A549 (cell line): ENCODE data around the gene ASB14. TPM values are rescaled to one million over a fixed set of nuclear protein-coding genes. Genes with fewer than 3 reads are reported as not detected.

ENCODE experiments used
- ATAC-seq, 2 experiments: fragments of 200-7000 bp in 1 of 2; fragments of >200 bp in 1 of 2; cut with Nextera tagmentation in 1 of 2; cut with Tn5 transposase in 1 of 2; 3 replicates each; pipeline versions ENCODE4 v1.8.0 to v1.9.1; 2018 to 2020; ENCODE audit warnings: mild to moderate bottlenecking in 1 of 2, moderate library complexity in 1 of 2
- CTCF ChIA-PET: fragments of 300-600 bp; sonication (Branson Sonifier 250); formaldehyde crosslinking; extraction: SDS; loops from one replicate; lab custom pipeline; 2021; ENCODE audit warnings: antibody characterized with exemption, inconsistent platforms; lab: Yijun Ruan, JAX
- POLR2A ChIA-PET: fragments of 350-600 bp; formaldehyde crosslinking; extraction: SDS; loops from one replicate; lab custom pipeline; 2021; ENCODE audit warnings: antibody characterized with exemption, inconsistent platforms; lab: Yijun Ruan, JAX
- DNase-seq, 2 experiments: peaks; one replicate each; pipeline versions ENCODE4 v3.0.0 to v3.0.0-alpha.2; 2011 to 2016; ENCODE audit warnings: low read depth in 1 of 2, low spot score in 1 of 2
- FAIRE-seq: peaks from 2 replicates; lab custom pipeline; 2011; peaks lifted over from hg19 to GRCh38; lab: Jason Lieb, UNC
- H3K27ac ChIP-seq, 2 experiments: fragments of >200 bp; sonication (Bioruptor Twin); formaldehyde crosslinking; 3 replicates each; pipeline ENCODE4 v1.5.1; 2016 to 2017
- H3K4me1 ChIP-seq: fragments of >200 bp; sonication (Bioruptor Twin); formaldehyde crosslinking; 3 replicates; pipeline ENCODE4 v1.6.1; 2016
- H3K4me2 ChIP-seq: fragments of >200 bp; sonication (Bioruptor Twin); formaldehyde crosslinking; 3 replicates; pipeline ENCODE4 v1.6.1; 2016
- H3K4me3 ChIP-seq: fragments of >200 bp; sonication (Bioruptor Twin); formaldehyde crosslinking; 3 replicates; pipeline ENCODE4 v1.5.1; 2016
- H3K9me3 ChIP-seq: fragments of >200 bp; sonication (Bioruptor Twin); formaldehyde crosslinking; 3 replicates; pipeline ENCODE4 v1.6.1; 2016
- CBX2 ChIP-seq: fragments of 200-600 bp; sonication (generic); IDR thresholded peaks from 2 replicates; pipeline ENCODE4 v1.6.1; 2016; ENCODE audit warnings: low read depth, mild to moderate bottlenecking, borderline replicate concordance
- CHD2 ChIP-seq: fragments of 150-350 bp; IDR thresholded peaks from 2 replicates; pipeline ENCODE4 v1.6.1; 2014; ENCODE audit warnings: low read length; ENCODE audit not compliant: partially characterized antibody
- EHMT2 ChIP-seq: fragments of 200-600 bp; sonication (generic); IDR thresholded peaks from 2 replicates; pipeline ENCODE4 v1.6.1; 2016; ENCODE audit warnings: antibody characterized with exemption, low read depth, mild to moderate bottlenecking, moderate library complexity
- FOSL2 ChIP-seq, 2 experiments: fragments of 450-650 bp in 1 of 2; fragments of >200 bp in 1 of 2; sonication (Bioruptor Twin) in 1 of 2; formaldehyde crosslinking; IDR thresholded peaks; 2 replicates each; pipeline versions ENCODE4 v1.5.0 to v1.6.1; 2016 to 2020; ENCODE audit warnings: mild to moderate bottlenecking in 1 of 2, moderate library complexity in 1 of 2
- GATA3 ChIP-seq: IDR thresholded peaks from 2 replicates; pipeline ENCODE4 v1.6.1; 2012; ENCODE audit warnings: borderline replicate concordance
- HDAC2 ChIP-seq: fragments of 200-600 bp; sonication (generic); IDR thresholded peaks from 2 replicates; pipeline ENCODE4 v1.6.1; 2016
- HOXA7 ChIP-seq: fragments of 250-450 bp; sonication (Bioruptor Pico); IDR thresholded peaks from 2 replicates; pipeline ENCODE4 v1.5.0; 2020; ENCODE audit warnings: mild to moderate bottlenecking, moderate library complexity
- HOXB5 ChIP-seq: fragments of 250-450 bp; sonication (Bioruptor Pico); IDR thresholded peaks from 2 replicates; pipeline ENCODE4 v1.5.0; 2020; ENCODE audit warnings: mild to moderate bottlenecking, moderate library complexity
- JUN ChIP-seq, 2 experiments: fragments of >200 bp; sonication (Bioruptor Twin); formaldehyde crosslinking; IDR thresholded peaks; 2 replicates in 1 of 2; 3 replicates in 1 of 2; pipeline ENCODE4 v1.6.1; 2016 to 2017
- KDM1A ChIP-seq: fragments of 200-600 bp; sonication (generic); IDR thresholded peaks from 2 replicates; pipeline ENCODE4 v1.6.1; 2016; ENCODE audit warnings: low read depth, mild to moderate bottlenecking
- KDM5A ChIP-seq: fragments of 200-600 bp; sonication (generic); IDR thresholded peaks from 2 replicates; pipeline ENCODE4 v1.6.1; 2016; ENCODE audit warnings: antibody characterized with exemption, mild to moderate bottlenecking
- MAFK ChIP-seq: fragments of 450-650 bp; IDR thresholded peaks from 2 replicates; pipeline ENCODE4 v1.6.1; 2014; ENCODE audit not compliant: partially characterized antibody
- RARB ChIP-seq: fragments of 250-450 bp; sonication (Bioruptor Pico); IDR thresholded peaks from 2 replicates; pipeline ENCODE4 v1.8.0; 2021; ENCODE audit warnings: mild to moderate bottlenecking, moderate library complexity
- RFX5 ChIP-seq: fragments of 450-650 bp; IDR thresholded peaks from 2 replicates; pipeline ENCODE4 v1.7.1; 2014; ENCODE audit warnings: antibody characterized with exemption, mild to moderate bottlenecking, moderate library complexity
- TFCP2L1 ChIP-seq: fragments of 250-450 bp; sonication (Bioruptor Pico); IDR thresholded peaks from 2 replicates; pipeline ENCODE4 v1.5.0; 2021; ENCODE audit warnings: mild to moderate bottlenecking
- ZNF302 ChIP-seq: fragments of 250-450 bp; sonication (Bioruptor Pico); IDR thresholded peaks from 2 replicates; pipeline ENCODE4 v1.9.0; 2021; ENCODE audit warnings: inconsistent platforms, mild to moderate bottlenecking, moderate library complexity
- WGBS: methylation state at CpG from one replicate; pipeline ENCODE4 v1.1.6; 2017; ENCODE audit errors: missing lambda C conversion rate; 5-methylcytosine and 5-hydroxymethylcytosine counted together
- polyA plus RNA-seq, 4 experiments: library from polyadenylated mRNA; depleted of rRNA in 3 of 4; stranded (reverse); fragments of >200 nt; fragmentation: RNase III in 1 of 4; extraction: RNeasy Plus Mini Kit Qiagen cat#74134 plus additional on column Dnase treatment in 1 of 4; gene quantifications; 2 replicates in 3 of 4; 3 replicates in 1 of 4; pipeline ENCODE4 v1.2.3, GENCODE V29; 2011 to 2017
- TF ChIP-seq, protein P1 (sequence below): fragments of >200 bp; sonication (Bioruptor Twin); formaldehyde crosslinking; IDR thresholded peaks from 3 replicates; pipeline ENCODE4 v1.5.1; 2016
- TF ChIP-seq, protein P2 (sequence below): fragments of 250-450 bp; sonication (Bioruptor Pico); IDR thresholded peaks from 2 replicates; pipeline ENCODE4 v1.5.0; 2020; ENCODE audit warnings: low read depth, mild to moderate bottlenecking, moderate library complexity
- TF ChIP-seq, protein P3 (sequence below): fragments of >200 bp; sonication (Bioruptor Twin); formaldehyde crosslinking; IDR thresholded peaks from 2 replicates; pipeline ENCODE4 v1.6.1; 2016
- TF ChIP-seq, protein P4 (sequence below): IDR thresholded peaks from 2 replicates; pipeline ENCODE4 v1.6.1; 2012

ASB14 gene
- polyA plus RNA-seq, 2 of the 4 experiments (the other 2 are of a cell fraction): not detected

DNA sequence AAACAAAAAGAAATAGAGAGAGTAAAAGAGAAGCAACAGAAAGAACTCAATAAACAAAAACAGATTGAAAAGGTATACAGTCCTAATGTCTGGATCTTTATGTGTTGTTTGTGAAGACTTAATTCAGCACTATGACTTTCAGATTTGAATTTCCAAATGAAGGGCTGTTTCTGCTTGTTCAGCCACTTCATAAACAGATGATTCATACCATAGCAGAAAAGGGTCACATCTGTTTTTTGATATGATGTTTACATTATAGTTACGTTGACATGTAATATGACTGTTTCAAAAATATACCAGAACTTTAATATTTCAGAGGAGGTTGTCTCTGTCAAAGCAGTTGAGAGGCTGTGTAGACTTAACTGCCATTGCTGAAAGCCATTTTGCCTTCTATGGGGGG is 24.1 kb downstream of the ASB14 start (continued):
- TF ChIP-seq, protein P1, sequence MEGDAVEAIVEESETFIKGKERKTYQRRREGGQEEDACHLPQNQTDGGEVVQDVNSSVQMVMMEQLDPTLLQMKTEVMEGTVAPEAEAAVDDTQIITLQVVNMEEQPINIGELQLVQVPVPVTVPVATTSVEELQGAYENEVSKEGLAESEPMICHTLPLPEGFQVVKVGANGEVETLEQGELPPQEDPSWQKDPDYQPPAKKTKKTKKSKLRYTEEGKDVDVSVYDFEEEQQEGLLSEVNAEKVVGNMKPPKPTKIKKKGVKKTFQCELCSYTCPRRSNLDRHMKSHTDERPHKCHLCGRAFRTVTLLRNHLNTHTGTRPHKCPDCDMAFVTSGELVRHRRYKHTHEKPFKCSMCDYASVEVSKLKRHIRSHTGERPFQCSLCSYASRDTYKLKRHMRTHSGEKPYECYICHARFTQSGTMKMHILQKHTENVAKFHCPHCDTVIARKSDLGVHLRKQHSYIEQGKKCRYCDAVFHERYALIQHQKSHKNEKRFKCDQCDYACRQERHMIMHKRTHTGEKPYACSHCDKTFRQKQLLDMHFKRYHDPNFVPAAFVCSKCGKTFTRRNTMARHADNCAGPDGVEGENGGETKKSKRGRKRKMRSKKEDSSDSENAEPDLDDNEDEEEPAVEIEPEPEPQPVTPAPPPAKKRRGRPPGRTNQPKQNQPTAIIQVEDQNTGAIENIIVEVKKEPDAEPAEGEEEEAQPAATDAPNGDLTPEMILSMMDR: no peak
- TF ChIP-seq KDM1A: no peak

DNA sequence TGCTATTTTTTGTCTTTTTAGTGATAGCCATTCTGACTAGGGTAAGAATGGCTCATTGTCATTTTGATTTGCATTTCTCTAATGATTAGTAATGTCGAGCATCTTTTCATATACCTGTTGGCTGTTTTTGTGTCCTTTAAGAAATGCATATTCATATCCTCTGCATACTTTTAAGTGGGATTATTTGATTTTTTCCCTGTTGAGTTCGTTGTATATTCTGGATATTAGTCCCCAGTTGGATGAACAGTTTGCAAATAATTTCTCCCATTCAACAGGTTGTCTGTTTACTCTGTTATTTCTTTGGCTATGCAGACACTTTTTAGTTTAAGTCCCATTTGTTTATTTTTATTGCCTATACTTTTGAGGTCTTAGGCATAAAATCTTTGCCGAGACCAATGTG is 30.6 kb downstream of the ASB14 start:
- DNase-seq: no peak
- Histone ChIP-seq H3K27ac (no peak overlapping the region), H3K4me2 (no peak overlapping the region), H3K9me3 (0 out of 3 replicates have a peak, but pooled peaks cover 3% of the 10 kb centered on the region), H3K4me3 (no peak overlapping the region), H3K4me1 (no peaks in the 10 kb centered on the region)
- ChIA-PET CTCF (no interaction called here), POLR2A (no interaction called here)
- ATAC-seq: no peak
- WGBS: 82% methylated on average over 3 of the region's 3 CpGs
- no peak for FAIRE-seq
- TF ChIP-seq ZNF302 (CRISPR knock-in tag) (no peak), HOXB5 (no peak), CHD2 (no peak), HOXA7 (CRISPR knock-in tag) (no peak), EHMT2 (no peak), JUN (IDR thresholded peaks at IDR 0.05) (no peak), MAFK (no peak), GATA3 (no peak), HDAC2 (no peak), FOSL2 (IDR thresholded peaks at IDR 0.05) (no peak), FOSL2 (CRISPR knock-in tag; IDR thresholded peaks at IDR 0.05) (no peak), KDM5A (no peak), RARB (CRISPR knock-in tag) (no peak), CBX2 (no peak)
- TF ChIP-seq, protein P2, sequence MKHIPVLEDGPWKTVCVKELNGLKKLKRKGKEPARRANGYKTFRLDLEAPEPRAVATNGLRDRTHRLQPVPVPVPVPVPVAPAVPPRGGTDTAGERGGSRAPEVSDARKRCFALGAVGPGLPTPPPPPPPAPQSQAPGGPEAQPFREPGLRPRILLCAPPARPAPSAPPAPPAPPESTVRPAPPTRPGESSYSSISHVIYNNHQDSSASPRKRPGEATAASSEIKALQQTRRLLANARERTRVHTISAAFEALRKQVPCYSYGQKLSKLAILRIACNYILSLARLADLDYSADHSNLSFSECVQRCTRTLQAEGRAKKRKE (CRISPR knock-in tag): no peak
- TF ChIP-seq, protein P3, sequence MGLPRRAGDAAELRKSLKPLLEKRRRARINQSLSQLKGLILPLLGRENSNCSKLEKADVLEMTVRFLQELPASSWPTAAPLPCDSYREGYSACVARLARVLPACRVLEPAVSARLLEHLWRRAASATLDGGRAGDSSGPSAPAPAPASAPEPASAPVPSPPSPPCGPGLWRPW: no peak

DNA sequence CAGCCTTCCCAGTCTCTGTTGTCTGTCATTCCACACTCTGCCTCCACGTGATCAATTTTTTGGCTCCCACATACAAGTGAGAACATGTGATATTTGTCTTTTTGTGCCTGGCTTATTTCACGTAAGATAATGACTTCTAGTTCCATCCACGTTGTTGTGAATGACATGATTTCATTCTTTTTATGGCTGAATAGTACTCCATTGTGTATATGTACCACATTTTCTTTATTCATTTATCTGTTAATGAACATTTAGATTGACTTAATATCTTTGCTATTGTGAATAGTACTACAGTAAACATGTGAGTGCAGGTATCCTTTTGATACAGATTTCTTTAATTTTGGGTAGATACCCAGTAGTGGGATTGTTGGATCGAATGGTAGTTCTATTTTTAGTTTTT is 31.4 kb downstream of the ASB14 start:
- ChIA-PET CTCF (no interaction called here), POLR2A (no interaction called here)
- TF ChIP-seq RFX5 (no peak), TFCP2L1 (no peak), FOSL2 (IDR thresholded peaks at IDR 0.05) (no peak), FOSL2 (CRISPR knock-in tag; IDR thresholded peaks at IDR 0.05) (no peak), MAFK (no peak)
- TF ChIP-seq, protein P4, sequence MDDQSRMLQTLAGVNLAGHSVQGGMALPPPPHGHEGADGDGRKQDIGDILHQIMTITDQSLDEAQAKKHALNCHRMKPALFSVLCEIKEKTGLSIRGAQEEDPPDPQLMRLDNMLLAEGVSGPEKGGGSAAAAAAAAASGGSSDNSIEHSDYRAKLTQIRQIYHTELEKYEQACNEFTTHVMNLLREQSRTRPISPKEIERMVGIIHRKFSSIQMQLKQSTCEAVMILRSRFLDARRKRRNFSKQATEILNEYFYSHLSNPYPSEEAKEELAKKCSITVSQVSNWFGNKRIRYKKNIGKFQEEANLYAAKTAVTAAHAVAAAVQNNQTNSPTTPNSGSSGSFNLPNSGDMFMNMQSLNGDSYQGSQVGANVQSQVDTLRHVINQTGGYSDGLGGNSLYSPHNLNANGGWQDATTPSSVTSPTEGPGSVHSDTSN: no peak
- TF ChIP-seq, protein P1: no peak
- DNase-seq (no peak), FAIRE-seq (no peak), ATAC-seq (no peak)
- Histone ChIP-seq H3K9me3 (0 out of 3 replicates have a peak, but pooled peaks cover 3% of the 10 kb centered on the region), H3K4me1 (no peaks in the 10 kb centered on the region), H3K4me3 (no peak overlapping the region), H3K4me2 (no peak overlapping the region), H3K27ac (no peak overlapping the region)
- 90% methylated on average over 4 of the region's 4 CpGs for WGBS
